Hepatocyte (in vitro differentiated cells): ENCODE measurements around the gene LIN52.

Experiments used
- EZH2 ChIP-seq: fragments of 200-600 bp; sonication (generic); IDR thresholded peaks from 2 replicates; pipeline ENCODE4 v1.6.1; 2016; ENCODE audit warnings: antibody characterized with exemption, mild to moderate bottlenecking, borderline replicate concordance
- EZH2phosphoT487 ChIP-seq: fragments of 200-600 bp; sonication (generic); IDR thresholded peaks from one replicate; pipeline ENCODE4 v1.6.1; 2018; ENCODE audit warnings: antibody characterized with exemption, mild to moderate bottlenecking, low read depth, moderate library complexity; ENCODE audit not compliant: unreplicated experiment, severe bottlenecking
- TF ChIP-seq, protein P1 (sequence below): fragments of 200-600 bp; sonication (generic); IDR thresholded peaks from 2 replicates; pipeline ENCODE4 v1.5.1; 2016; ENCODE audit warnings: antibody characterized with exemption, mild to moderate bottlenecking; ENCODE audit not compliant: poor library complexity

DNA sequence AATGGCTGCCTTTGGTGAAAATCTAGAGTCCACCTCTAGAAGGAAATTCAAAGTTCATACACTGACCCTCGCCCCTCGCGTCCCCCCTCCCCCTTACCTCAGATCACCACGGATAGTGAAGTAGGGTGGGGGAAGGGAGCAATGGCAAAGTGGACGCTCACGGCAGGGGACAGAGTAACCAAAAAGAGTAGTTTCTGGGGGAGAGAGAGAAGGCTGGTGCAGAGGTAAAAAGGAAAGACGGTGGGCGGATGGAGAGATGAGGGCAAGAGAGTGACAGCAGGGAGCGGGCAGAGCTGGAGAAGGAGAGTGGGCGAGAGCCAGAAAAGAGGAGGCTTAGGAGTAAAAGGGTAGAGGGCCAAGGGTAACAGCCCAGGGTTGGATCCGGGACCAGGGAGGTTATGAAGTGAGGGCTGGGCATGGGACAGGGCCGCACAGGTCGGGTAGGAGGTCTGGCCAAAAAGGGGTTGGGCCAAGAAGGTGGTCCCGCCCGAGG lies 926 bp upstream of the LIN52 start:
- TF ChIP-seq, protein P1, sequence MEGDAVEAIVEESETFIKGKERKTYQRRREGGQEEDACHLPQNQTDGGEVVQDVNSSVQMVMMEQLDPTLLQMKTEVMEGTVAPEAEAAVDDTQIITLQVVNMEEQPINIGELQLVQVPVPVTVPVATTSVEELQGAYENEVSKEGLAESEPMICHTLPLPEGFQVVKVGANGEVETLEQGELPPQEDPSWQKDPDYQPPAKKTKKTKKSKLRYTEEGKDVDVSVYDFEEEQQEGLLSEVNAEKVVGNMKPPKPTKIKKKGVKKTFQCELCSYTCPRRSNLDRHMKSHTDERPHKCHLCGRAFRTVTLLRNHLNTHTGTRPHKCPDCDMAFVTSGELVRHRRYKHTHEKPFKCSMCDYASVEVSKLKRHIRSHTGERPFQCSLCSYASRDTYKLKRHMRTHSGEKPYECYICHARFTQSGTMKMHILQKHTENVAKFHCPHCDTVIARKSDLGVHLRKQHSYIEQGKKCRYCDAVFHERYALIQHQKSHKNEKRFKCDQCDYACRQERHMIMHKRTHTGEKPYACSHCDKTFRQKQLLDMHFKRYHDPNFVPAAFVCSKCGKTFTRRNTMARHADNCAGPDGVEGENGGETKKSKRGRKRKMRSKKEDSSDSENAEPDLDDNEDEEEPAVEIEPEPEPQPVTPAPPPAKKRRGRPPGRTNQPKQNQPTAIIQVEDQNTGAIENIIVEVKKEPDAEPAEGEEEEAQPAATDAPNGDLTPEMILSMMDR = no peak
- TF ChIP-seq EZH2 = no peak
- TF ChIP-seq EZH2phosphoT487 = no peak
